ENCODE measurements around the gene COX7A1.
"Not testable (repeated sequence)": the region's sequence is repeated elsewhere in the genome, so short reads cannot be mapped to it uniquely, and the experiment has no call there.

Gene COX7A1

GRCh38 chr19:36152352-36153091 lies at the start of gene COX7A1:
Gene COX7A1, minus strand, starts transcription at chr19:36152447. Its CDS starts 40 bp downstream, at chr19:36152407.
- peak in 8 of 56 donors; percentile 11 to 35 (median 24) for DNase-seq

- DNase-seq, result no peak
These were observed 49.4 kb upstream of the COX7A1 start for GRCh38 chr19:36201684-36202083.

GRCh38 chr19:36198119-36198518 lies 45.9 kb upstream of the COX7A1 start:
- DNase-seq, result peak in 21 of 56 donors; percentile 3 to 93 (median 40)

- DNase-seq, result no peak
These were observed 44.0 kb upstream of the COX7A1 start for GRCh38 chr19:36196249-36196648.

GRCh38 chr19:36186722-36187121 lies 34.5 kb upstream of the COX7A1 start:
- not testable (repeated sequence) for DNase-seq

GRCh38 chr19:36183245-36183628 lies 31.0 kb upstream of the COX7A1 start:
- no peak for DNase-seq

GRCh38 chr19:36182612-36183244 lies 30.5 kb upstream of the COX7A1 start:
- DNase-seq, result no peak

- not testable (repeated sequence) for DNase-seq
These were observed 26.8 kb upstream of the COX7A1 start for GRCh38 chr19:36179077-36179476.

GRCh38 chr19:36173846-36174245 lies 21.6 kb upstream of the COX7A1 start:
- not testable (repeated sequence) for DNase-seq

GRCh38 chr19:36172852-36173251 lies 20.6 kb upstream of the COX7A1 start:
- no peak for DNase-seq

GRCh38 chr19:36169084-36169760 lies 17.0 kb upstream of the COX7A1 start:
- no peak for DNase-seq

GRCh38 chr19:36163813-36164212 lies 11.6 kb upstream of the COX7A1 start:
- DNase-seq, result no peak

GRCh38 chr19:36160821-36161596 lies 8.8 kb upstream of the COX7A1 start:
- no peak for DNase-seq

- DNase-seq, result no peak
These were observed 879 bp upstream of the COX7A1 start for GRCh38 chr19:36153126-36153525.

- no peak for DNase-seq
These were observed 262 bp downstream of the COX7A1 start for GRCh38 chr19:36152019-36152351.

- DNase-seq, result peak in 1 of 56 donors; percentile 12
These were observed 866 bp downstream of the COX7A1 start for GRCh38 chr19:36151144-36152018.

- no peak for DNase-seq
These were observed 1.7 kb downstream of the COX7A1 start for GRCh38 chr19:36150586-36150985.

- DNase-seq, result no peak
These were observed 2.4 kb downstream of the COX7A1 start for GRCh38 chr19:36149673-36150406.

GRCh38 chr19:36144624-36145023 lies 7.6 kb downstream of the COX7A1 start:
- DNase-seq, result no peak

- DNase-seq, result no peak
These were observed 9.8 kb downstream of the COX7A1 start for GRCh38 chr19:36142496-36142895.
